ENCODE measurements around the gene CDC23.

The CDC23 gene

DNA sequence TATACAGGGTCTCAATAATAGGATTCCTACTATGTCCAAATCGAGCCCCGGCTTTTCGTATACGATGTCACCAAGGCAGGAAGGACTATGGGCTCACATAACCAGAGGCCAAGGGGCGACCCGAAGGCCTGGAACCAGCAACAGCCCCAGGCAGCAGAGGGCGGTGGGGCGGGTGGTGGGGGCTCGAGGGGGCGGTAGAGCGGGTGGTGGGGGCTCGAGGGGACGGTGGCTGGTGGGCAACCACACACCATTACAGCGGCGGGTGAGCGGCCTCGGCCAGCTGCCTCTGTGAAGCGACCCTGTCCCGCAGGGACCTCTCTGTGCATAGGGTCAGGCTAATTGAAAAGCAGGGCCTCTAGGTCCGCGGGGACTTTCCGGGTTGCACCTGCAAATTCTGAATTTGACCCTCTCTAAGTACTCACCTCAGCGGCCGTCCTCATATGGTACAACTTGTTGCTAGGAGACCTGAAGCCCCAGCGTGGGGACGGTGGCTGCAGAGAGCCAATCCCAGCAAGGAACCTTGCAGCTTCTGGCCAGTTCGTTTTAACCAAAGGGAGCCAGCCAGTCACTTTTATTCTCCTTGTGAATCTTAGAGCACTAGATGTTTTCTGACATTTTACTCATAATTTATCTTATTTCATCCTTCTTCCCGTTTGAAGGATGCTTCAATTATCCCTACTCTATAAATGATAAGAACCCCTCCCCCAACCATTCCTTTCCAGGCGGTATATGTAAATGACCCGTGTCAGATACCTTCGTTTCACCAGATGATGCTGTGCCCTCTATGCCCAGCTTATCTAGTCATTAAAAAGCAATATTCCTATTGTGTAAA is 74.0 kb downstream of the CDC23 start, which contains the start of gene NME5:
Gene NME5 (minus strand): TSS at position 480 of the 832 bp plus-strand sequence. CDS start 648 bp downstream, outside the sequence.
- peak; percentile 43 for DNase-seq
